Tibial nerve (tissue), 4 donors: ENCODE results near the gene SPACA4.

Source experiments
- EP300 ChIP-seq, 2 donors: sonication (generic); formaldehyde crosslinking; IDR thresholded peaks; one replicate each; pipeline ENCODE4 v1.6.1; 2017; ENCODE audit warnings: antibody characterized with exemption in 2 of 2, mild to moderate bottlenecking in 1 of 2
- POLR2A ChIP-seq, 2 donors: fragments of 450-650 bp; IDR thresholded peaks; one replicate each; pipeline ENCODE4 v1.6.1; 2017; ENCODE audit warnings: antibody characterized with exemption in 2 of 2, mild to moderate bottlenecking in 2 of 2, moderate library complexity in 2 of 2
- TF ChIP-seq, protein P1 (sequence below), 5 experiments: fragments of 200-600 bp in 3 of 5; fragments of 450-650 bp in 2 of 5; sonication (generic) in 3 of 5; IDR thresholded peaks; one replicate each; pipeline ENCODE4 v1.5.1; 2016 to 2019; ENCODE audit warnings: antibody characterized with exemption in 5 of 5, mild to moderate bottlenecking in 3 of 5, moderate library complexity in 2 of 5

DNA sequence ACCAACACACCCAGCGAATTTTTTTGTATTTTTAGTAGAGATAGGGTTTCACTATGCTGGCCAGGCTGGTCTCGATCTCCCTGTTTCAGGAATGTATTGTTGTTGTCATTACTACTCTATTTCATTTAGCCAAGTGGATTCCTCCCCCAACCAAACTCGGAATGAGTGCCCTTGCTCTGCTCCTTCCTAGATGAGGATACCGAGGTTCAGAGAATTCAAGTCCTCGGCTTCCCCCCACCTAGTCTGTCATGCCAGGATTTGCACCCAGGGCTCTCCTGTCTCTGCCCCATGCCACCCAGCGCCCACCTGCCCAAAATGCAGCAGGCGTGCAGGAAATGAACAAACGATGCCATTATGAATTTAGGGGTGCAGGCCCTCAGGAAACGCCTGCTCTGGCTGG, 3.5 kb upstream of the SPACA4 start:
- TF ChIP-seq, protein P1, sequence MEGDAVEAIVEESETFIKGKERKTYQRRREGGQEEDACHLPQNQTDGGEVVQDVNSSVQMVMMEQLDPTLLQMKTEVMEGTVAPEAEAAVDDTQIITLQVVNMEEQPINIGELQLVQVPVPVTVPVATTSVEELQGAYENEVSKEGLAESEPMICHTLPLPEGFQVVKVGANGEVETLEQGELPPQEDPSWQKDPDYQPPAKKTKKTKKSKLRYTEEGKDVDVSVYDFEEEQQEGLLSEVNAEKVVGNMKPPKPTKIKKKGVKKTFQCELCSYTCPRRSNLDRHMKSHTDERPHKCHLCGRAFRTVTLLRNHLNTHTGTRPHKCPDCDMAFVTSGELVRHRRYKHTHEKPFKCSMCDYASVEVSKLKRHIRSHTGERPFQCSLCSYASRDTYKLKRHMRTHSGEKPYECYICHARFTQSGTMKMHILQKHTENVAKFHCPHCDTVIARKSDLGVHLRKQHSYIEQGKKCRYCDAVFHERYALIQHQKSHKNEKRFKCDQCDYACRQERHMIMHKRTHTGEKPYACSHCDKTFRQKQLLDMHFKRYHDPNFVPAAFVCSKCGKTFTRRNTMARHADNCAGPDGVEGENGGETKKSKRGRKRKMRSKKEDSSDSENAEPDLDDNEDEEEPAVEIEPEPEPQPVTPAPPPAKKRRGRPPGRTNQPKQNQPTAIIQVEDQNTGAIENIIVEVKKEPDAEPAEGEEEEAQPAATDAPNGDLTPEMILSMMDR (IDR thresholded peaks at IDR 0.05), result no peak
- TF ChIP-seq POLR2A (IDR thresholded peaks at IDR 0.05) (no peak), EP300 (IDR thresholded peaks at IDR 0.05) (no peak)
